ENCODE results near the gene TIGIT. TPM values are rescaled to one million over a fixed set of nuclear protein-coding genes. Genes with fewer than 3 reads are reported as not detected.

The TIGIT gene
- total RNA-seq, 1 donor from 2014 or later, result not detected

GRCh38 chr3:114290911-114291901, 2.6 kb upstream of the TIGIT start:
- FAIRE-seq, result no peak
- DNase-seq (ENCODE audit: low read depth), result no peak
- Histone ChIP-seq H3K36me3 (ENCODE audit: control insufficient read depth, insufficient read depth, low read length) (no peaks in the 10 kb centered on the region), H3K4me3 (ENCODE audit: low read depth, low read length) (no peak overlapping the region), H3K27me3 (ENCODE audit: control insufficient read depth, insufficient read depth, low read length) (no peaks in the 10 kb centered on the region)
- peak; percentile 70 for TF ChIP-seq CTCF (IDR thresholded peaks at IDR 0.05; ENCODE audit: insufficient read depth, low read length, severe bottlenecking)

GRCh38 chr3:114294940-114295480, 1.2 kb downstream of the TIGIT start:
- DNase-seq (ENCODE audit: low read depth), result no peak
- Histone ChIP-seq H3K4me3 (ENCODE audit: low read depth, low read length) (no peak overlapping the region), H3K27me3 (ENCODE audit: control insufficient read depth, insufficient read depth, low read length) (no peaks in the 10 kb centered on the region), H3K36me3 (ENCODE audit: control insufficient read depth, insufficient read depth, low read length) (no peaks in the 10 kb centered on the region)
- TF ChIP-seq CTCF (IDR thresholded peaks at IDR 0.05; ENCODE audit: insufficient read depth, low read length, severe bottlenecking), result no peak
- no peak for FAIRE-seq

- no peak for FAIRE-seq
- Histone ChIP-seq H3K27me3 (ENCODE audit: control insufficient read depth, insufficient read depth, low read length) (no peaks in the 10 kb centered on the region), H3K36me3 (ENCODE audit: control insufficient read depth, insufficient read depth, low read length) (no peaks in the 10 kb centered on the region), H3K4me3 (ENCODE audit: low read depth, low read length) (no peak overlapping the region)
- no peak for TF ChIP-seq CTCF (IDR thresholded peaks at IDR 0.05; ENCODE audit: insufficient read depth, low read length, severe bottlenecking)
- DNase-seq (ENCODE audit: low read depth), result no peak
Observed at GRCh38 chr3:114295946-114296345, 2.1 kb downstream of the TIGIT start.

- no peaks in the 10 kb centered on the region for H3K27me3 ChIP-seq (ENCODE audit: control insufficient read depth, insufficient read depth, low read length)
- peak; percentile 10 for DNase-seq (ENCODE audit: low read depth)
- no peaks in the 10 kb centered on the region for H3K36me3 ChIP-seq (ENCODE audit: control insufficient read depth, insufficient read depth, low read length)
- TF ChIP-seq CTCF (IDR thresholded peaks at IDR 0.05; ENCODE audit: insufficient read depth, low read length, severe bottlenecking), result peak; percentile 44
- no peak overlapping the region for H3K4me3 ChIP-seq (ENCODE audit: low read depth, low read length)
- no peak for FAIRE-seq
Observed at GRCh38 chr3:114299421-114299820, 5.6 kb downstream of the TIGIT start.

GRCh38 chr3:114299941-114300624, 6.3 kb downstream of the TIGIT start:
- TF ChIP-seq CTCF (IDR thresholded peaks at IDR 0.05; ENCODE audit: insufficient read depth, low read length, severe bottlenecking), result no peak
- H3K27me3 ChIP-seq (ENCODE audit: control insufficient read depth, insufficient read depth, low read length), result no peaks in the 10 kb centered on the region
- no peak for FAIRE-seq

More at GRCh38 chr3:114299941-114300624, 6.3 kb downstream of the TIGIT start:
- H3K36me3 ChIP-seq (ENCODE audit: control insufficient read depth, insufficient read depth, low read length), result no peaks in the 10 kb centered on the region
- no peak for DNase-seq (ENCODE audit: low read depth)
- H3K4me3 ChIP-seq (ENCODE audit: low read depth, low read length), result no peak overlapping the region
